IMR-90 (cell line): ENCODE data around the gene TMEM126A. TPM values are rescaled to one million over a fixed set of nuclear protein-coding genes. Genes with fewer than 3 reads are reported as not detected.
A peak's percentile ranks its signal among the peaks of the same experiment; 100 is the strongest.

Experiments used
- ATAC-seq: fragments of 200-7000 bp; cut with Tn5 transposase; 2 replicates; pipeline ENCODE4 v1.9.1; 2020; ENCODE audit warnings: low read depth, mild to moderate bottlenecking, moderate library complexity
- BruUV-seq: library from RNA; stranded (reverse); fragments of 400-500 nt; replicated peaks from 2 replicates; lab custom pipeline; 2021; lab: Mats Ljungman, UMichigan
- CTCF ChIA-PET: fragments of 300-600 bp; formaldehyde crosslinking; extraction: SDS; loops from one replicate; lab custom pipeline; 2021; ENCODE audit warnings: antibody characterized with exemption; lab: Yijun Ruan, JAX
- POLR2A ChIA-PET: fragments of 300-600 bp; sonication (Branson Sonifier 250); formaldehyde crosslinking; loops from one replicate; lab custom pipeline; 2022; ENCODE audit warnings: antibody characterized with exemption; ENCODE audit not compliant: unreplicated experiment; lab: Charles Lee
- DNase-seq: peaks from one replicate; pipeline ENCODE4 v3.0.0; 2013
- H2AFZ ChIP-seq: replicated peaks from 2 replicates; pipeline ENCODE3; 2013; ENCODE audit warnings: low read length, mild to moderate bottlenecking; ENCODE audit not compliant: poor library complexity
- H2AK5ac ChIP-seq: 2 replicates; pipeline ENCODE4 v1.6.1; 2013; ENCODE audit warnings: low read depth, low read length, inconsistent platforms
- H2AK9ac ChIP-seq: replicated peaks from 2 replicates; pipeline ENCODE3; 2013; ENCODE audit warnings: mild to moderate bottlenecking, low read depth, low read length, moderate library complexity; ENCODE audit not compliant: poor library complexity
- H2BK120ac ChIP-seq: 2 replicates; pipeline ENCODE4 v1.6.1; 2013; ENCODE audit warnings: low read depth, low read length, inconsistent platforms
- H2BK15ac ChIP-seq: 3 replicates; pipeline ENCODE4 v1.6.1; 2013; ENCODE audit warnings: low read depth, low read length, inconsistent platforms
- H2BK20ac ChIP-seq: 2 replicates; pipeline ENCODE4 v1.6.1; 2013; ENCODE audit warnings: low read depth, mild to moderate bottlenecking, inconsistent platforms, low read length, moderate library complexity
- H2BK5ac ChIP-seq: 2 replicates; pipeline ENCODE4 v1.6.1; 2013; ENCODE audit warnings: mild to moderate bottlenecking, low read depth, low read length, inconsistent platforms; ENCODE audit not compliant: poor library complexity, severe bottlenecking
- H3K14ac ChIP-seq: replicated peaks from 2 replicates; pipeline ENCODE4 v1.6.1; 2013; ENCODE audit warnings: low read depth, low read length, inconsistent platforms
- H3K18ac ChIP-seq: 2 replicates; pipeline ENCODE4 v1.6.1; 2013; ENCODE audit warnings: low read depth, low read length, control low read depth
- H3K23ac ChIP-seq: 2 replicates; pipeline ENCODE4 v1.6.1; 2013; ENCODE audit warnings: low read depth, low read length, inconsistent platforms
- H3K27ac ChIP-seq: 2 replicates; pipeline ENCODE4 v1.5.1; 2013; ENCODE audit warnings: mild to moderate bottlenecking, control low read depth, low read length; ENCODE audit not compliant: insufficient read depth
- H3K27me3 ChIP-seq: 2 replicates; pipeline ENCODE4 v1.6.1; 2013; ENCODE audit warnings: low read length; ENCODE audit not compliant: control insufficient read depth, insufficient read depth
- H3K36me3 ChIP-seq: 2 replicates; pipeline ENCODE4 v1.6.1; 2013; ENCODE audit warnings: low read length, mixed read lengths; ENCODE audit not compliant: control insufficient read depth, insufficient read depth
- H3K4ac ChIP-seq: 2 replicates; pipeline ENCODE4 v1.6.1; 2013; ENCODE audit warnings: low read depth, low read length, inconsistent platforms
- H3K4me1 ChIP-seq: 2 replicates; pipeline ENCODE4 v1.6.1; 2013; ENCODE audit warnings: low read length, mixed read lengths; ENCODE audit not compliant: control insufficient read depth, insufficient read depth
- H3K4me2 ChIP-seq: 2 replicates; pipeline ENCODE4 v1.6.1; 2013; ENCODE audit warnings: low read depth, mild to moderate bottlenecking, control low read depth, low read length, moderate library complexity
- H3K4me3 ChIP-seq: 2 replicates; pipeline ENCODE4 v1.5.1; 2013; ENCODE audit warnings: low read depth, mild to moderate bottlenecking, control low read depth, low read length, moderate library complexity; ENCODE audit not compliant: insufficient read depth
- H3K56ac ChIP-seq: 2 replicates; pipeline ENCODE4 v1.6.1; 2013; ENCODE audit warnings: low read length, inconsistent platforms; ENCODE audit not compliant: insufficient read depth; ENCODE audit errors: extremely low read depth
- H3K79me1 ChIP-seq, 2 experiments: 2 replicates each; pipeline ENCODE4 v1.6.1; 2013; ENCODE audit warnings: low read length in 2 of 2, inconsistent platforms in 1 of 2, low read depth in 1 of 2
- H3K9ac ChIP-seq: 2 replicates; pipeline ENCODE4 v1.6.1; 2013; ENCODE audit warnings: low read depth, low read length, control low read depth
- H3K9me1 ChIP-seq: 2 replicates; pipeline ENCODE4 v1.6.1; 2013; ENCODE audit warnings: low read length, inconsistent platforms; ENCODE audit not compliant: insufficient read depth
- H3K9me3 ChIP-seq: 2 replicates; pipeline ENCODE4 v1.6.1; 2013; ENCODE audit warnings: low read length; ENCODE audit not compliant: control insufficient read depth, insufficient read depth
- H4K20me1 ChIP-seq: 2 replicates; pipeline ENCODE4 v1.6.1; 2013; ENCODE audit warnings: low read length, inconsistent platforms; ENCODE audit not compliant: insufficient read depth
- H4K5ac ChIP-seq: 2 replicates; pipeline ENCODE4 v1.6.1; 2013; ENCODE audit warnings: mild to moderate bottlenecking, low read depth, low read length, control low read depth
- H4K8ac ChIP-seq, 2 experiments: 2 replicates each; pipeline ENCODE4 v1.6.1; 2013; ENCODE audit warnings: low read depth in 2 of 2, low read length in 2 of 2, control low read depth in 1 of 2, inconsistent platforms in 1 of 2
- H4K91ac ChIP-seq: 2 replicates; pipeline ENCODE4 v1.6.1; 2013; ENCODE audit warnings: low read depth, low read length, inconsistent platforms; ENCODE audit not compliant: insufficient read depth
- BHLHE40 ChIP-seq: fragments of 150-350 bp; IDR thresholded peaks from 2 replicates; pipeline ENCODE4 v1.6.1; 2016; ENCODE audit warnings: mild to moderate bottlenecking, low read depth, low read length
- CEBPB ChIP-seq: IDR thresholded peaks from 2 replicates; pipeline ENCODE4 v1.6.1; 2012; ENCODE audit warnings: low read depth, low read length, improper control_type of control experiment
- CHD1 ChIP-seq: IDR thresholded peaks from 2 replicates; pipeline ENCODE4 v1.6.1; 2012; ENCODE audit warnings: low read depth, low read length, improper control_type of control experiment
- CTCF ChIP-seq: conservative IDR thresholded peaks from 2 replicates; pipeline ENCODE4 v1.5.1; 2012; ENCODE audit warnings: mild to moderate bottlenecking, low read depth, low read length, improper control_type of control experiment
- ELK1 ChIP-seq: fragments of 150-350 bp; IDR thresholded peaks from 2 replicates; pipeline ENCODE4 v1.6.1; 2016; ENCODE audit warnings: low read depth, mild to moderate bottlenecking, low read length, moderate library complexity, borderline replicate concordance
- FOS ChIP-seq: fragments of 150-350 bp; IDR thresholded peaks from 2 replicates; pipeline ENCODE4 v1.6.1; 2016; ENCODE audit warnings: low read depth, low read length
- MAFK ChIP-seq: IDR thresholded peaks from 2 replicates; pipeline ENCODE4 v1.6.1; 2012; ENCODE audit warnings: low read depth, low read length, improper control_type of control experiment
- MXI1 ChIP-seq: IDR thresholded peaks from 2 replicates; pipeline ENCODE4 v1.6.1; 2012; ENCODE audit warnings: low read depth, mild to moderate bottlenecking, low read length, moderate library complexity, borderline replicate concordance
- NFE2L2 ChIP-seq: fragments of 150-350 bp; IDR thresholded peaks from 2 replicates; pipeline ENCODE4 v1.6.1; 2016; ENCODE audit warnings: low read depth, mild to moderate bottlenecking, low read length
- RCOR1 ChIP-seq: IDR thresholded peaks from 2 replicates; pipeline ENCODE4 v1.6.1; 2012; ENCODE audit warnings: mild to moderate bottlenecking, low read length, improper control_type of control experiment; ENCODE audit not compliant: insufficient replicate concordance
- USF2 ChIP-seq: fragments of 150-350 bp; IDR thresholded peaks from 2 replicates; pipeline ENCODE4 v1.6.1; 2017; ENCODE audit warnings: mild to moderate bottlenecking, antibody characterized with exemption, low read length, low read depth
- dilution Hi-C: fragments of 300-500 bp; cut with HindIII; formaldehyde crosslinking; loops from one replicate; pipeline ENCODE4 v1.14.3; 2018; ENCODE audit warnings: low sequenced_read_pairs; ENCODE audit not compliant: unreplicated experiment
- in situ Hi-C: fragments of 300-500 bp; cut with MboI; formaldehyde crosslinking; loops from 3 replicates; pipeline ENCODE4 v1.14.3; 2019; ENCODE audit warnings: low sequenced_read_pairs, inconsistent platforms, mixed read lengths
- intact Hi-C: fragments of 100-400 bp; cut with micrococcal nuclease; formaldehyde crosslinking; loops from 2 replicates; pipeline ENCODE4 v1.10.0; 2022
- polyA plus RNA-seq, 3 experiments: library from polyadenylated mRNA; depleted of rRNA; stranded (reverse); fragments of >200 nt; gene quantifications; 2 replicates each; pipeline ENCODE4 v1.2.3, GENCODE V29; 2012; ENCODE audit warnings: low replicate concordance in 1 of 3
- total RNA-seq: library from RNA; depleted of rRNA; stranded (reverse); fragments of >200 nt; gene quantifications from 2 replicates; pipeline ENCODE4 v1.2.3, GENCODE V29; 2012

Gene TMEM126A
- total and polyA plus RNA-seq, 2 of the 4 experiments (the other 2 are of a cell fraction) = 34.9 to 60.4 TPM

- ATAC-seq = peak; percentile 69
These were observed 58.0 kb downstream of the TMEM126A start for GRCh38 chr11:85705800-85706199.

More at GRCh38 chr11:85705800-85706199, 58.0 kb downstream of the TMEM126A start:
- Histone ChIP-seq H4K20me1 (no peaks in the 10 kb centered on the region), H3K4ac (no peak overlapping the region), H4K5ac (no peak overlapping the region), H3K4me2 (no peak overlapping the region), H2AK5ac (no peak overlapping the region), H2BK120ac (no peak overlapping the region), H4K91ac (no peak overlapping the region), H3K23ac (no peak overlapping the region), H3K36me3 (peaks cover 14% of the 10 kb centered on the region), H2AFZ (no peak overlapping the region), H3K27ac (no peak overlapping the region), H3K9ac (no peak overlapping the region), H3K14ac (no peak overlapping the region; the same call in 1 of the 2 replicates), H2BK15ac (no peak overlapping the region), H3K18ac (no peak overlapping the region), H2AK9ac (no peak overlapping the region), H3K27me3 (no peaks in the 10 kb centered on the region), H3K79me1 (0 out of 4 replicates have a peak, but pooled peaks cover 0 to 3% of the 10 kb centered on the region in 2 experiments), H4K8ac (no peak overlapping the region), H3K4me1 (no peaks in the 10 kb centered on the region), H2BK5ac (peak overlapping the region; percentile 60), H3K9me1 (peaks cover 3% of the 10 kb centered on the region; the same call in 1 of the 2 replicates), H3K9me3 (no peaks in the 10 kb centered on the region), H2BK20ac (no peak overlapping the region), H3K4me3 (no peak overlapping the region), H3K56ac (no peak overlapping the region)
- intact Hi-C loops = no loop called here
- CTCF ChIA-PET = interaction anchor here (1.5 kb wide), 1 partner anchor 11 kb away, joined by 5 read pairs; no protein-coding TSS in a partner anchor
- TF ChIP-seq CHD1 (no peak), MXI1 (no peak), RCOR1 (no peak), MAFK (no peak), USF2 (no peak), ELK1 (no peak), BHLHE40 (no peak), CTCF (no peak), NFE2L2 (no peak), CEBPB (no peak), FOS (no peak)
- POLR2A ChIA-PET = no interaction called here
- peak; percentile 48 for DNase-seq
- TSS peak; percentile 9 for BruUV-seq
- dilution Hi-C loops = no loop called here
- in situ Hi-C loops = no loop called here
